T-helper 2 cell treated with Interferon-gamma antibody and Interleukin-4, amounts not matched to agents 100 ng/mL and 5 ng/mL, for 36 hours (primary cell): ENCODE results near the gene ARHGAP26. TPM values are rescaled to one million over a fixed set of nuclear protein-coding genes. Genes with fewer than 3 reads are reported as not detected.

Experiments
- intact Hi-C: fragments of 100-400 bp; cut with micrococcal nuclease; formaldehyde crosslinking; loops from one replicate; pipeline ENCODE4 v1.15.1; 2023
- total RNA-seq: library from RNA; stranded (reverse); gene quantifications from 2 replicates; pipeline ENCODE4 v1.2.3, GENCODE V29; 2022

ARHGAP26 gene
- total RNA-seq, 1 donor from 2014 or later = 24.7 TPM

DNA sequence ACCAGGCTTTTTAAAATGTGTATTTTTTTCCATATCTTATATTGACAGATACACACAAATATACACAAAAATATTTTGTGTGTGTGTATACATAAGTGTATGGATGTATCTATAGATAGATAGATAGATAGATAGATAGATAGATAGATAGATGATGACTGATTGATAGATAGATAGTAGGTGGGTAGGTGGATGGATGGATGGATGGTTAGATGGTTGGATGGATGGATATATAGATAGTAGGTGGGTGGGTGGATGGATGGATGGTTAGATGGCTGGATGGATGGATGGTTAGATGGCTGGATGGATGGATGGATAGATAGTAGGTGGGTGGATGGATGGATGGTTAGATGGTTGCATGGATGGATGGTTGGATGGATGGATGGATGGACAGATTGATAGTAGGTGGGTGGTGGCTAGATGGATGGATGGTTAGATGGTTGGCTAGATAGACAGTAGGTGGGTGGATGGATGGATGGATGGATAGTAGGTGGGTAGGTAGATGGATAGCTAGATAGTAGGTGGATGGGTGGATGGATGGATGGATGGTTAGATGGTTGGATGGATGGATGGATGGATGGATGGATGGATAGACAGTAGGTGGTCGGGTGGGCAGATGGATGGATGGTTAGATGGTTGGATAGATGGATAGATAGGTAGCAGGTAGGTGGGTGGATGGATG lies 477.1 kb downstream of the ARHGAP26 start:
- intact Hi-C loops = no loop called here

DNA sequence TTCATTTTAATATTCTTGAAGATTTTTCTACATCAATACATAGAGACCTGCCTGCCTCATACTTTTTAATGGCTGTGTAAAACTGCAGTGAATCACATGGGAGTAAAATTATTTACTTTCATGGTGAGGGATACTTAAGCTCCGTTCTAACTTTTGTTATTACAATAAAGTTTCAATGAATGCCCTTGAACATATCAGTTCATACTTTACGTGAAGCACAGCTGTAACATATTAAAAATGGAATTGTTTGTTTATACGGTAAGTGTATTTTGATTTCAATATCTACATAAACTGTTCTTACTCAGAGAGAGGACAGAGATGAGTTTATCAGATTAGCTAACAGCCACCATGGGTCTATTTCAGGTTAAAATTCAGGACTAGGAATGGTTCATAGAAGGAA lies 478.2 kb downstream of the ARHGAP26 start:
- intact Hi-C loops = no loop called here

DNA sequence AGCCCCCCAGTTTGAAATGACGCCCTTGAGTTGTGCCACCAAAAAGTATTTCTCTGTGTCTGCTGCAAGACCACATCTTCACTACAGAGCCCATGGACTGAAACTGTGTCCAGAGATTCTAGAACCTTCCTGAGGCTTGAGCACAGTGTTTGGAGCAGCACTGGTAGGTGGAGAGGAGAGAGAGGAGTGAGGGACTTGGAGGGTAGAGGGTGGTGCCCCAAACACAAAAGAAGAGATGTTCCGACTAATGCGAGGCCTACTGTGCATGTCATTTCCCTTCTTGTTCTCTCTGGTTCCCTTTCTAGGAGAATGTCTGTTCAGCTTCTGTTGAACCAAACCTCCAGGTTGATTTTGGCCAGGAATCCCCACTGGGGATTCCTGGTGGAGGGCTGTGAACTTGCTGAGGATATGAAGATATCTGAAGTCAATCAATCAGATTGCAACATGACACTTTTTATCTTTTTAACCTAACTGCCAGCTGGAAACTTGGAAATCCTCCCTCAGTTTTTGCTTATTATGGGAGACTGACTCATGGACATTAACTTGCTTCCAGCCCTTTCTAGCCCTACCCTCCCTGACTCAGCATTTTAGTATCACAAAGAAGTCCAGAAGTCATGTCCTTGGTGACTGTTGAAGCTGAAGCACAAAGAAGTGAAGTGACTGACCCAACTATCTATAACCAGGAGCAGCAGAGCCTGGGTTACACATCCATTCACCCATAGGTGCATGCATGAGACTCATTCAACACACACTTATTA lies 478.8 kb downstream of the ARHGAP26 start:
- intact Hi-C loops = no loop called here

DNA sequence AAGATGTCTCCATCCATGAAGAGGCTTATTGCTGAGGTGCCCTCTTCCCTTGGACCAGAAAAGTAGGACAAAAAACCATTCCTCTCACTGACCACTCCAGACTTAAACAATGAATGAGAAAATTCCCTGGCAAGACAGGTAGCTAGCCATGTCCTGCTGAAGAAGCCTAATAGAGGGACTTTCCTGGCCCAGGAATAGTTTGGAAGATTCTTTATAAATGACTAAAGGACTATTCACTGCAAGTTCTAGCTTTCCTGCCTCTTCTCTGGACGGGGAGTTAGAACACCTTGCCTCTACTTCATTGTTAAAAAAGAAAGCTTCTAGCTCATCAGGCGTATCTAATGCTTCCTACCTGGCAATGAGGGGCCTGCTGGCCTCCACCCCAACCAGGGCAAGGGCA lies 479.7 kb downstream of the ARHGAP26 start:
- intact Hi-C loops = no loop called here

DNA sequence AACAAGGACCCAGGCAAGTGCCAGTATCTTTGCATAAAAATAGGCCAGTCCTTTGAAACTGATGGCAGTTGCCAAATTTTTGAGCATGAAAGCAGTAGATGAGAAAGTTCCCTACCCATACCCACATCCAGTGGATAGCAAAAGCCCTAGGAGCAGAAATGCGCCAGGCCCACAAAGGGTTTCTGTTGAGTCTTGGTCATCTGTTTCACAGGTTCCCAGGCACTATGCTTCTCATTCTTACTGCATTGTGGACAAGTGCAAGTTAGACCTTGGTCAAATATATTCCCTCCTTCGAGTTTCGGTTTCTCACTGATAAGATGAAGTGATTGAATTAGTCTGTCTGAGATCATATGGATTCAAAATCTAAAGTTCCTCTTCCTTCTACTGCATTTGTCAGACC lies 481.0 kb downstream of the ARHGAP26 start:
- intact Hi-C loops = no loop called here

DNA sequence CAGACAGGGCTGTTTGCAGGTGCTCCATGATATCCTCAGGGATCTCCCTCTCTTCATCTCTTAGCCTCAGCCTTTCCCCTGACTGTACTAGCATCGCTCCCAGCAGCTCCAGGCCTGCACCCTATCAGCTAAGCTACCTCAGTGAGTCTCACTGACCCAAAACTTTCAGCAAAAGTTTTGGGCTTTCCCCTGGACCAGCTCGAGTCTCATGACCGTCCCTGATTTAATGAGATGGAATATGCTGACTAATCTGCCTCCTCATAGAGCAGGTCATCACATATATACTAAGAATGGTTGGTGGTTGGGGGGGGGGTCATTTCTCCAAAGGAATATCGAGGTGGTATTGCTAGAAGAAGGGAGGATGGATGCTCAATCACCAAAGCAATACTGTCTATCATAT lies 481.8 kb downstream of the ARHGAP26 start:
- intact Hi-C loops = no loop called here

DNA sequence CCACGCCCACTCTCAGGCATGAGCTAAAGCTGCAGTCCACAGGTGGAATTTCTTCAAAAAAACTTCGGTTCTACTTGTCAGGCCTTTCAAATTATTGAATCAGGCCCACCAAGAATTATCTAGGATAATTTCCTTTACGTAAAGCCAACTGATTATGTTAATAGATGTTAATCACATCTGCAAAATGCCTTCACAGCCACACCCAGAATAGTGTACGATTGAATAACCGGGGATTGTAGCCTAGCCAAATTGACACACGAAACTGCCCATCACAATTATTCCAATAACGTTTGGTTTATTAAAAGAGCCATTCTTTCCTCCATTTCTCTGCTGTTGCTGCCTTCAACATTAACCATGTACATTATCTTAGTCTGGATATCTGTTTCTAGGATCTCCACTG lies 484.6 kb downstream of the ARHGAP26 start:
- intact Hi-C loops = no loop called here

DNA sequence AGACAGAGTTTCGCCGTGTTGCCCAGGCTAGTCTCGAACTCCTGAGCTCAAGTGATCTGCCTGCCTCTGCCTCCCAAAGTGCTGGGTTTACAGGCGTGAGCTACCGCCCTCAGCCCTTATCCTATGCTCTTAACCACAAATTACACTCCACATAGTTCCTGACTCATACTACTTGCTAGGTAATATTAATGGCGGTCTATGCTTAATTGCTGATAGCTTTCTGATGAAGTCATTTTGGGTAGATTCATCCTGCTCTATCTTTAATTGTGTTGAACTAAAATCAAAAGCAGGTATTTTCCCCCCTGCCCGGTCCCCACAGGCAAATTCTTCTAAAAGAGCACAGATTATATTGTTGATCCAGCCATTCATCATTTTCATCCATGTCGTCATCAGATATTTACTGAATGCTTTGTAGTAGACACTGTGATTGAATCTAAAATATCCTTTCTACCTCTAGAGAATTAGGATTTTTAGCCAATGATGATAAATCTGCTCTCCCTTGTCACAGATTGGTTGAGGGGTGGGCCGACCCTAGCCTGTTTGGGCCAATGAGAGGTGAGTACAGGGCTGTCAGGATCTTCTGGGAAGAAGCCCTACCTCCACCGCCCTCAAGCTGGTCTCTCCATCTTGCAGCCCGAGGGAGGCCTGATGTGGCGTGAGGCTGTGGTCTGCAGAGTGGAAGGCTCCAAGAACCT lies 488.5 kb downstream of the ARHGAP26 start:
- intact Hi-C loops = no loop called here

DNA sequence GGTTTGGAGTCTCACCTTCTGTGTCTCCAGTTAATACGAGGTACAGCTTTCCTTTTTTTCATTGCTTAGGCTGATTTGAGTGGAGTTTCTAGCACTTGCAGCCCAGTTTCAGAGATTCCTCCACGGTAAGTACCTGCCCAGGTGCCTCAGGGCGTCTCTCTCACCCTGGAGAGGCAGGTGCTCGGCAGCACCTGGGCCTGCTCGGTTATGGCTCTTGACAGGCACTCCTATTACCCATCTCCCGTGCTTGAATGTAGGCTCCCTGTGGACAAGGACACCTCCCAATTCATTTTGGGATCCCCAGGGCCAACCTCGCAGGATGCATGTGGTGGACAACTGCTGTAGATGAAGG lies 489.1 kb downstream of the ARHGAP26 start:
- intact Hi-C loops = no loop called here

DNA sequence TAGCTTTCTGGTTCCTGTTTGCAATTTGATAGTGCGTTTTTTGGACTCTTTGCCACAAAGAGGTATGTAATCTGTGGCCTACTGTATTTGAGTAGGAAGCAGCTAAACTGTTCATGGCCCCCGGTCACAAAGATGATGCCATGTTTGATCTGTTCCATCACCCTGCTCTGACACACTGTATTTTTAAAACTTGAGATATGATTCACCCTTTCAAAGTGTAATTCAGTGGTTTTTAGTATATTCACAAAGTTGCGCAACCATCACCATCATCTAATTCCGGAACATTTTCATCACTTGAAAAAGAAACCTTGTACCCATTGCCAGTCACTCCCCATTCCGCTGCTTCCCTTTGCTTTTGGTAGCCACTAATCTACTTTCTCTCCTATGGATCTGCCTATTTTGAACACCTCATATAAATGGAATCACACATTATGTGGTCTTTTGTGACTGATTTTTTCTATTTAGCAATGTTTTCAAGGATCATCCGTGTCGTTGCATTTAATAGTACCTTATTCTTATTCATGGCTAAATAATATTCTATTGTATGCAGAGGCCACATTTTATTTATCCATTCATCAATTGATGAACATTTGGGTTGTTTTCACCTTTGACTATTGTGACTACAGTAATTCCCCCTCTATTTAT lies 491.7 kb downstream of the ARHGAP26 start:
- intact Hi-C loops = no loop called here

DNA sequence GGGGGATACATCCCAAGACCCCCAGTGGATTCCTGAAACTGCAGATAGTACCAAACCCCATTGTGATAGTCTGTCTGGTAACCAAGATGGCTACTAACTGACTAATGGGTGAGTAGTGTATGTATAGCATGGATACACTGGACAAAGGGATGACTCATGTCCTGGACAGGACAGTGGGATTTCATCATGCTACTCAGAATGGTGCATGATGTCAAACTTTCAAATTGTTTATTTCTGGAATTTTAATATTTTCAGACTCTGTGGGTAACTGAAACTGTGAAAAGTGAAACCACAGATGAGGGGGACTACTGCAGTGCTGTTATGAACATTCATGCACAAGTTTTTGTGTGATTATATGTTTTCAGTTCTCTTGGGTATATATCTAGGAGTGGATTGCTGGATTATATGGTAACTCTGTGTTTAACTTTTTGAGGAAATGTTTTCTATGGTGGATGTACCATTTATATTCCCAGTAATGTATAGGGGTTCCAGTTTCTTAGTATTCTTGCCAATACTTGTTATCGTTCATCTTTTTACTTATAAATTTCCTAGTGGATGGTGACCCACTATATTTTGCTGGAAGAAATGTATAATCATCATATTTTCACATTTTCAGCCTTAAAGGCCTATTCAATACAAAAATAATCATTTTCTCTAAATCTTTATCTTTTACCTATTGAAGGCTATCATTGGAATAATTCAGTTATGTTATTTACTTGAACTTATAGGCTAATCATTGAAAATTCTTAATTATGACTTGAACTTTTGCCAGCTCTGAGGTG lies 492.4 kb downstream of the ARHGAP26 start:
- intact Hi-C loops = no loop called here

DNA sequence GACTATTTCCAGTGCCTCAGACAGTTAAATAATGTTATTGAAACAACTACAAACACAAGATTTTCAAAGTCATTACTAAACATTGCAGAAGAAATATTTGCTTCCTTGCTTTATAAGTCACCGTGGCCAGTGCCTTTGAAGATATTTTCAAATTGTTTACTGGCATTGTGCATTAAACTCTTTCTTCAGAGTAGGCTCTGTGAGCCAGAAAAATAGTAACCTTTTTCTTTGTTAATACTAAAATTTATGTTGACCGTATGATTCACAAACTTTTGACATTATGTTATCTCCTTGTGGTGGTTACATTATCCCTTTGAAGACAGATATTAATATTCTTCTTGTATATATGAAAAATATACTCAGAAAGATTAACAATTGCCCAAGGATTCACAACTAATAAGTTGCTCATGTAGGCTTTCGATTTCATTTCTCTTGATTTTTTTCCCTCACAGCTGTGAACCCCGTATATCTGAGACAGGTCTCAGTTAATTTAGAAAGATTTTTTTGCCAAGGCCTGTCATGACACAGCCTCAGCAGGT lies 493.2 kb downstream of the ARHGAP26 start:
- intact Hi-C loops = no loop called here

DNA sequence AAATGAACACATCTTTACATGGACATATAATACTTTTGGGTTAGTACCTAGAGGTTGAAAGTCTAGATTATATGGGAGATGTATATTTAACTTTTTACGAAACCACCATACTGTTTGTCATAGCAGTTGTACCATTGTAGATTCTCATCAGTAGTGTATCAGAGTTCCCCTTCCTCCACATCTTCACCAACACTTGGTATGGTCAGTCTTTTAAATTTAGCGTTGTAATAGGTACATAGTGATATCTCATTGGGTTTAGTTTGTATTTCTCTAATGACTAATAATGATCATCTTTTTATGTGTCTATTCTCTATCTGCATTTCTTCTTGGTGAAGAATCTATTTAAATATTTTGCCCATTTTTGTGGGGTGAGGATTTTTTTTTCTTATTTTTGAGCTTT lies 495.8 kb downstream of the ARHGAP26 start:
- intact Hi-C loops = no loop called here

DNA sequence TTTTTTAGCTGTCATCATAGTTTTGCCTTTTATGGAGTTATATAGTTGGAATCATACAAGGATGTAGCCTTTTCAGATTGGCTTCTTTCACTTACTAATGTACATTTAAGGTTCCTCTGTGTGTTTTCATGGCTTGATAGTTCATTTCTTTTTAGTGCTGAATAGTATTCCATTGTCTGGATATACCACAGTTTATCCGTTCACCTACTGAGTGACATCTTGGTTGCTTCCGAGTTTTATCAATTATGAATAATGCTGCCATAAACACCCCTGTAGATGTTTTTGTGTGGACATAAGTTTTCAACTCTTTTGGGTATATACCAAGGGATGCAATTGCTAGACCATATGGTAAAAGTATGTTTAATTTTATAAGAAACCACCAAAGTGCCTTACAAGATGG lies 497.0 kb downstream of the ARHGAP26 start:
- intact Hi-C loops = no loop called here

DNA sequence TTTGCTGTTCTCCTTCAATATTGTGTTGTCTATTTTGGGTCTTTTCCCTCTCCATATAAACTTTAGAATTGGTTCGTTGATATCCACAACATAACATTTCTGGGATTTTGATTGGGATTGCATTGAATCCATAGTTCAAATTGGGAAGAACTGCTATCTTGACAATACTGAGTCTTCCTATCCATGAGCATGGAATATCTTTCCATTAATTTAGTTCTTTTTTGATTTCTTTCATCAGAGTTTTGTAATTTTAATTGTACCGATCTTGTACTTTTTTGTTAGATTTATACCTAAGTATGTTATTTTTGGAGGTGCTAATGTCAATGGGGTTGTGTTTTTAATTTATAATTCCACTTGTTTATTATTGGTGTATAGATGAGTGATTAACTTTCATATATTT lies 498.2 kb downstream of the ARHGAP26 start:
- intact Hi-C loops = no loop called here

DNA sequence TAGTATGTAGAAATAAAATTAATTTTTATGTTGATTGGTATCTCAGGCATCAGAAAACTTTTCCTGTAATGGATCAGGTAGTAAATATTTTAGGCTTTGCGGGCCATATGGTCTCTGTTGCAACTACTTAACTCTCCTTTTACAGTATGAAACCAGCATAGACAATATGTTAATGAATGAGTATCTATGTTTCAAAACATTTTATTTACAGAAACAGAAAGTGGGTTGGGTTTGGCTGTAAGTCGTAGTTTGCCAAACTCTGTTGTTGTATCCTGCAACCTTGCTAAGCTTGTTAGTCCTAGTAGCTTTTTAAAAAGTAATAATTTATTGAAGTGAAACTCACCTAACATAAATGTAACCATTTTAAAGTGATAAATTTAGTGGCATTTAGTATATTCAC lies 501.3 kb downstream of the ARHGAP26 start:
- intact Hi-C loops = no loop called here

DNA sequence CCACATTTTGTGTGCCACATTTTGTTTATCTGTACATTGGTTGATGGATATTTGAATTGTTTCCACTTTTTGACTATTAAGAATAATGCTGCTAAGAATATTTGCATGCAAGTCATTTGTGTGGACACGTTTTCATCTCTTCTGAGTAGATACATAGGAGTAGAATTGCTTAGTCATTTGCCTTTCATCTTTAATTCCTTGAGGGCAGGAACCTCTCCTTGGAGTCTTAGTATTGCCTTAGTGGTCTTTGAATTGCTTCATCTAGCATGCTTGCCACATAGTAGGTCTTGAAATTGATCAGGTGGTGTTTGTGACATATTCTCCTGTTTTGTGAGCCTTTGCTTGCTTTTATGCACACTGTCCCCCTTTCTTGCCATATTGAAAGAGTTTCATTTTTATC lies 504.8 kb downstream of the ARHGAP26 start:
- intact Hi-C loops = no loop called here

DNA sequence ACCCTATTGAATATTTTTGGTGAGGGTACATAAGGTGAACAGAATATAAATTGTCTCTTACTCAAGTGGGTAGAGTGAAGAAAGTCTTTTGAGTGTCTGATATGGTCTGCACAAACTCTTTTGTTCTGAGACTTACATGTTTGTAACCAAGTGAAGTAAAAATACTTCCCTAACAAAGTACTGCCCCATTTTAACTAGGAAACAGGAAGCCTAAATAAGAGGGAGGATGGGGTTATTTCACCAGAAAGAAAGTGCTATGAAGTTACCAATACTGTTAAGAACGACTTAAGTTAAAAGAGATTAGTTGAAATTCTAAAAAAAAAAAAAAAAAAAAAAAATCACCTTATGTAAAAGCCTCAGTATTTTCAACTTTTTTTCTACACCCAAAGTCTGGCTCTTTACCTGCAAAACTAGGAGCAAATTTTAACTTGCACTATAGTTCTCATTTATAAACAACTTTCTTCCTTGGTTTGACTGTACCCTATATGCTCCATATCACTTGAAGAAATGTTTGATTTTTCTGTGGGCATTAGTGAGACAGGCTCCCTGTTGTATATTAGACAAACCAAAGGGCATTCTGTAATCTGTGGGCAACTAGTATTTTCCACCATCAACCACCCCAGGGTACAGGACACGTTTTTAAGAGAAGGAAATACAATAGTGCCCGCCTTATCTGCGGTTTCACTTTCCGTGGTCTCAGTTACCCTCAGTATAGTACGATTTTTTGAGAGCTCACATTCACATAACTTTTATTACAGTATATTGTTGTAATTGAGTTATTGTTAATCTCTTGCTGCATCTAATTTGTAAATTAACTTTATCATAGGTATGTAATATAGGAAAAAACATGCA lies 505.6 kb downstream of the ARHGAP26 start:
- intact Hi-C loops = no loop called here

DNA sequence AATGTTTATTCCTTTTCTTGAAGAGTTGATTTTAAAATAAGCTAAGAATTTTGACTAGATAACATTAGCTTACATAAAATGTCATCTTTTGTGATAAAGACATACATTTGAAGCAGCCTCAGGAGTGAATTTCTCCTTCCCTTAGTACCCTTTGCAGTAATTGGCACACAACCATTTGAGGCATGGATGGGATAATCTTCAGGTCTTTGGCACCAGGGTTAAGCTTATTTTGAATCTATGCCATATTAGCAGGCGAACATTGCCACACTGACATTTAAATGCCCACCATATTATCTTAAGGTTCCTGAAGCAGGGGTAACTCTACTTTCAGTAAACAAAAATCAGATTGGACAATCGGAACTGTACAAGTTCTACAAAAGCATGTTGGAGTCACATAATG lies 507.4 kb downstream of the ARHGAP26 start:
- intact Hi-C loops = no loop called here
